Trophoblast cell (in vitro differentiated cells and primary cell): ENCODE results near the gene DENND4B.
"Not testable (repeated sequence)": the region's sequence is repeated elsewhere in the genome, so short reads cannot be mapped to it uniquely, and the experiment has no call there.

Experiments used
- DNase-seq, 2 donors: peaks; one replicate each; pipeline ENCODE4 v3.0.0-alpha.2; 2016
- H2AFZ ChIP-seq: 2 replicates; pipeline ENCODE4 v1.6.1; 2013; ENCODE audit warnings: low read length, moderate library complexity, mild to moderate bottlenecking; ENCODE audit not compliant: insufficient read depth, poor library complexity
- H2AK5ac ChIP-seq: 2 replicates; pipeline ENCODE4 v1.6.1; 2013; ENCODE audit warnings: mild to moderate bottlenecking, low read length
- H2BK120ac ChIP-seq: 2 replicates; pipeline ENCODE4 v1.6.1; 2013; ENCODE audit warnings: low read length, mild to moderate bottlenecking, moderate library complexity; ENCODE audit not compliant: insufficient read depth, poor library complexity
- H2BK12ac ChIP-seq: 2 replicates; pipeline ENCODE4 v1.6.1; 2013; ENCODE audit warnings: mild to moderate bottlenecking, low read length, moderate library complexity
- H2BK5ac ChIP-seq: 2 replicates; pipeline ENCODE4 v1.6.1; 2013; ENCODE audit warnings: low read length, low read depth, moderate library complexity, mild to moderate bottlenecking; ENCODE audit not compliant: poor library complexity
- H3K14ac ChIP-seq: 2 replicates; pipeline ENCODE4 v1.6.1; 2013; ENCODE audit warnings: mild to moderate bottlenecking, low read length
- H3K18ac ChIP-seq: 2 replicates; pipeline ENCODE4 v1.6.1; 2013; ENCODE audit warnings: mild to moderate bottlenecking, low read length
- H3K23ac ChIP-seq: 2 replicates; pipeline ENCODE4 v1.6.1; 2013; ENCODE audit warnings: low read length
- H3K27ac ChIP-seq: 2 replicates; pipeline ENCODE4 v1.5.1; 2013; ENCODE audit warnings: low read depth, mild to moderate bottlenecking, inconsistent platforms, low read length, moderate library complexity
- H3K27me3 ChIP-seq: 2 replicates; pipeline ENCODE4 v1.6.1; 2013; ENCODE audit warnings: inconsistent platforms, mild to moderate bottlenecking, low read length, moderate library complexity; ENCODE audit not compliant: insufficient read depth
- H3K36me3 ChIP-seq, 2 experiments: 1 replicate in 1 of 2; 2 replicates in 1 of 2; pipeline ENCODE4 v1.6.1; 2013; ENCODE audit warnings: low read length in 2 of 2, mild to moderate bottlenecking in 2 of 2, moderate library complexity in 1 of 2; ENCODE audit not compliant: insufficient read depth in 2 of 2, control insufficient read depth in 1 of 2
- H3K4ac ChIP-seq: 2 replicates; pipeline ENCODE4 v1.6.1; 2013; ENCODE audit warnings: low read depth, mild to moderate bottlenecking, low read length, moderate library complexity
- H3K4me1 ChIP-seq, 2 experiments: 1 replicate in 1 of 2; 2 replicates in 1 of 2; pipeline ENCODE4 v1.6.1; 2013; ENCODE audit warnings: low read length in 2 of 2, mild to moderate bottlenecking in 2 of 2, moderate library complexity in 1 of 2; ENCODE audit not compliant: insufficient read depth in 2 of 2, control insufficient read depth in 1 of 2
- H3K4me2 ChIP-seq: 2 replicates; pipeline ENCODE4 v1.6.1; 2013; ENCODE audit warnings: inconsistent platforms, mild to moderate bottlenecking, low read length, moderate library complexity
- H3K4me3 ChIP-seq: 2 replicates; pipeline ENCODE4 v1.5.1; 2013; ENCODE audit warnings: mild to moderate bottlenecking, low read depth, low read length, inconsistent platforms
- H3K79me1 ChIP-seq: one replicate; pipeline ENCODE4 v1.6.1; 2013; ENCODE audit warnings: low read length
- H3K79me2 ChIP-seq: 2 replicates; pipeline ENCODE4 v1.6.1; 2013; ENCODE audit warnings: low read length, mild to moderate bottlenecking; ENCODE audit not compliant: control insufficient read depth, insufficient read depth, poor library complexity
- H3K9ac ChIP-seq: 2 replicates; pipeline ENCODE4 v1.6.1; 2013; ENCODE audit warnings: mild to moderate bottlenecking, low read length
- H3K9me3 ChIP-seq: 2 replicates; pipeline ENCODE4 v1.6.1; 2013; ENCODE audit warnings: low read depth, mild to moderate bottlenecking, control low read depth, inconsistent platforms, low read length; ENCODE audit not compliant: insufficient read depth
- H4K12ac ChIP-seq: 2 replicates; pipeline ENCODE4 v1.6.1; 2013; ENCODE audit warnings: low read depth, mild to moderate bottlenecking, low read length, moderate library complexity
- H4K8ac ChIP-seq: 2 replicates; pipeline ENCODE4 v1.6.1; 2013; ENCODE audit warnings: low read depth, mild to moderate bottlenecking, low read length, moderate library complexity
- H4K91ac ChIP-seq: one replicate; pipeline ENCODE4 v1.6.1; 2013; ENCODE audit warnings: low read depth, mild to moderate bottlenecking, low read length, moderate library complexity
- WGBS: extraction: QIAGEN DNeasy Blood & Tissue Kit; methylation state at CpG from one replicate; pipeline ENCODE4 v1.1.7; 2013; ENCODE audit warnings: missing lambda C conversion rate; ENCODE audit not compliant: insufficient read length, insufficient coverage; ENCODE audit errors: extremely low coverage; 5-methylcytosine and 5-hydroxymethylcytosine counted together

Gene DENND4B

DNA sequence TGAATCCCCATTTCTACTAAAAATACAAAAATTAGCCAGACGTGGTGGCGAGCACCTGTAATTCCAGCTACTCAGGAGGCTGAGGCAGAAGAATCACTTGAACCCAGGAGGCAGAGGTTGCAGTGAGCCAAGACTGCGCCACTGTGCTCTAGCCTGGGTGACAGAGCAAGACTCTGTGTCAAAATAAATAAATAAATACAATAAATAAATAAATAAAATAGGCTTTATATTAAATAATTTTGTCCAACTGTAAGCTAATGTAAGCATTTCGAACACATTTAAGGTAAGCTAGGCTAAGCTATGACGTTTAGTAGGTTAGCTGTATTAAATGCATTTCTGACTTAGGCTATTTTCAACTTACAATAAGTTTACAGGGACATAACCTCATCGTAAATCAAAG is 36.0 kb downstream of the DENND4B start:
- H3K36me3 ChIP-seq, H4K12ac ChIP-seq, H3K14ac ChIP-seq, H4K8ac ChIP-seq, H3K4me1 ChIP-seq, H3K79me1 ChIP-seq, H3K79me2 ChIP-seq, H3K4me3 ChIP-seq, H2AK5ac ChIP-seq, H4K91ac ChIP-seq, H3K9me3 ChIP-seq, H3K18ac ChIP-seq, DNase-seq, H2BK12ac ChIP-seq, H2AFZ ChIP-seq, H2BK5ac ChIP-seq, H3K27ac ChIP-seq, H3K23ac ChIP-seq, H3K9ac ChIP-seq, H2BK120ac ChIP-seq, H3K4me2 ChIP-seq, H3K27me3 ChIP-seq: not testable (repeated sequence)
- WGBS: no CpG with 5 or more reads among the region's 6 CpGs
- H3K4ac ChIP-seq: peak overlapping the region; percentile 69

DNA sequence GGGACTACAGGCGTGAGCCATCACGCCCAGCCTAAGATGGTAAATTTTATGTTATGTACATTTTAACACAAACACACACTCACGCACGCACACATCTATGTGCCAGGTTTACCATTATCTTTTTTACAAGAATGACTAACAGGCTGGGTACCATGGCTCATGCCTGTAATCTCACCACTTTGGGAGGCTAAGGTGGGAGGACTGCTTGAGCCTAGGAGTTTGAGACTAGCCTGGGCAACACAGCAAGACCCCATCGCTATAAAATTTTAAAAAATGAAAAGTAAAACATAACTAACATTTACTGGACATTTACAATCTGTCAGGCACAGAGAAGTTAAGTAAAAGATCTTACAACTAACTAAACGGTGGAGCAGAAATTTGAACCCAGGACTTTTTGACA is 38.4 kb downstream of the DENND4B start:
- DNase-seq: no peak
- Histone ChIP-seq H3K4me1 (no peaks in the 10 kb centered on the region), H4K12ac (no peak overlapping the region), H3K23ac (no peak overlapping the region), H3K14ac (no peak overlapping the region), H3K79me2 (peaks cover 10% of the 10 kb centered on the region), H3K9me3 (no peaks in the 10 kb centered on the region), H4K8ac (no peak overlapping the region), H2BK12ac (no peak overlapping the region), H3K4ac (peak overlapping the region; percentile 70), H2AK5ac (no peak overlapping the region), H3K18ac (no peak overlapping the region), H3K27ac (no peak overlapping the region), H3K27me3 (no peaks in the 10 kb centered on the region), H2BK120ac (no peak overlapping the region), H4K91ac (no peak overlapping the region), H2AFZ (no peak overlapping the region), H3K79me1 (no peaks in the 10 kb centered on the region), H3K4me3 (no peak overlapping the region), H3K36me3 (peaks cover 0 to 9% of the 10 kb centered on the region in 2 experiments), H2BK5ac (no peak overlapping the region), H3K9ac (no peak overlapping the region), H3K4me2 (no peak overlapping the region)
- no CpG with 5 or more reads among the region's 6 CpGs for WGBS

DNA sequence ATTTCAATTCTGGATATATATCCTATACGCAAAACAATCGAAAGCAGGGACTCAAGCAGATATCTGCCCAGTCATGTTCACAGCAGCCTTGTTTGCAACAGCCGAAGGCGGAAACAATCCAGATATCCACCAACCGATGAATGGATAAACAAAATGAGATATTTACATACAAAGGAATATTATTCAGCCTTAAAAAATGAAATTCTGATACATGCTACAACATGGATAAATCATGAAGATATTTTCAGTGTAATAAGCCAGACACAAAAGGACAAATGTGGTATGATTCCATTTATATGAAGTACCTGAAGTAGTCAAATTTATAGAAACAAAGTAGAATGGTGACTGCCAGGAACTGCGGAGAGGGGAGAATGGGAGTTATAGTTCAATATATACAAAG is 39.4 kb downstream of the DENND4B start:
- H2BK120ac ChIP-seq: no peak overlapping the region
- H3K36me3 ChIP-seq: peaks cover 0 to 11% of the 10 kb centered on the region in 2 experiments
- H3K23ac ChIP-seq: no peak overlapping the region
- no peak overlapping the region for H2BK5ac ChIP-seq
- no peak overlapping the region for H3K9ac ChIP-seq
- no peak for DNase-seq
- H3K4ac ChIP-seq: peak overlapping the region; percentile 69
- no peak overlapping the region for H3K18ac ChIP-seq
- H4K12ac ChIP-seq: no peak overlapping the region
- no peaks in the 10 kb centered on the region for H3K79me1 ChIP-seq
- no peaks in the 10 kb centered on the region for H3K27me3 ChIP-seq
- no peak overlapping the region for H3K4me3 ChIP-seq
- WGBS: no CpG with 5 or more reads among the region's 6 CpGs
- no peak overlapping the region for H3K4me2 ChIP-seq
- no peaks in the 10 kb centered on the region for H3K4me1 ChIP-seq
- H4K8ac ChIP-seq: no peak overlapping the region
- no peak overlapping the region for H2AFZ ChIP-seq
- H3K9me3 ChIP-seq: no peaks in the 10 kb centered on the region
- no peak overlapping the region for H3K27ac ChIP-seq
- no peak overlapping the region for H2AK5ac ChIP-seq
- no peak overlapping the region for H2BK12ac ChIP-seq
- no peak overlapping the region for H3K14ac ChIP-seq
- peaks cover 13% of the 10 kb centered on the region for H3K79me2 ChIP-seq
- no peak overlapping the region for H4K91ac ChIP-seq

DNA sequence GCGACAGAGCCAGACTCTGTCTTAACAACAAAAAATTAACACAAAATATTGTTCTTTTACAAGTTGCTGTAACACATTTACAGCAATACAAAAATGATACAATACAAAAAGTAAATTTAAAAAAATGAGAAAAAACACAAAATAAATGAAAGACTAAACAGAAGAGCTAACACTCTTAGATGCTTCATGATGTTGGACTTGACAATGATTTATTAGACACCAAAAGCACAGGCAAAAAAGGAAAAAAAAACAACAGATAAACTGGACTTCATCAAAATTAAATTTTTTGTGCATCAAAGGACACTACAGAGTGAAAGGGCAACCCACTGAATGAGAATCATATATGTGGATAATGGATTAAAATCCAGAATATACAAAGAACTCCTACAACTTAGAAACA is 40.1 kb downstream of the DENND4B start:
- peaks cover 0 to 11% of the 10 kb centered on the region in 2 experiments for H3K36me3 ChIP-seq
- H3K4ac ChIP-seq: no peak overlapping the region
- H3K4me1 ChIP-seq: no peaks in the 10 kb centered on the region
- no peak for DNase-seq
- H3K4me3 ChIP-seq: no peak overlapping the region
- H3K79me1 ChIP-seq: no peaks in the 10 kb centered on the region
- no peak overlapping the region for H3K4me2 ChIP-seq
- no peak overlapping the region for H2BK12ac ChIP-seq
- WGBS: no CpG with 5 or more reads among the region's 1 CpG
- no peak overlapping the region for H4K12ac ChIP-seq
- no peaks in the 10 kb centered on the region for H3K9me3 ChIP-seq
- no peak overlapping the region for H3K23ac ChIP-seq
- no peak overlapping the region for H4K91ac ChIP-seq
- no peak overlapping the region for H4K8ac ChIP-seq
- no peak overlapping the region for H3K18ac ChIP-seq
- no peaks in the 10 kb centered on the region for H3K27me3 ChIP-seq
- no peak overlapping the region for H3K9ac ChIP-seq
- H2BK5ac ChIP-seq: no peak overlapping the region
- no peak overlapping the region for H2AFZ ChIP-seq
- H3K79me2 ChIP-seq: peaks cover 13% of the 10 kb centered on the region
- H2AK5ac ChIP-seq: no peak overlapping the region
- H3K27ac ChIP-seq: no peak overlapping the region
- H2BK120ac ChIP-seq: no peak overlapping the region
- H3K14ac ChIP-seq: no peak overlapping the region
